Endothelial cell of umbilical vein (primary cell): ENCODE data around the gene ARHGEF11. TPM values are rescaled to one million over a fixed set of nuclear protein-coding genes. Genes with fewer than 3 reads are reported as not detected.

ENCODE experiments used
- BruUV-seq: library from RNA; stranded (reverse); fragments of 400-500 nt; replicated peaks from 2 replicates; lab custom pipeline; 2021; lab: Mats Ljungman, UMichigan
- CTCF ChIA-PET: fragments of 300-600, 350-600 bp; sonication (Branson Sonifier 250); formaldehyde crosslinking; loops from one replicate; lab custom pipeline; 2021; ENCODE audit warnings: antibody characterized with exemption, inconsistent platforms; lab: Charles Lee
- POLR2A ChIA-PET: fragments of 300-600, 350-600 bp; sonication (Branson Sonifier 250); formaldehyde crosslinking; loops from one replicate; lab custom pipeline; 2021; ENCODE audit warnings: antibody characterized with exemption, inconsistent platforms; lab: Charles Lee
- DNase-seq: peaks from one replicate; pipeline ENCODE4 v3.0.0-alpha.2; 2011; ENCODE audit warnings: low read depth, low spot score
- FAIRE-seq: peaks from 2 replicates; lab custom pipeline; 2011; peaks lifted over from hg19 to GRCh38; lab: Jason Lieb, UNC
- H2AFZ ChIP-seq: 2 replicates; pipeline ENCODE4 v1.6.0; 2012; ENCODE audit warnings: low read depth, low read length, control low read depth, inconsistent platforms
- H3K27ac ChIP-seq: 2 replicates; pipeline ENCODE4 v1.5.1; 2011; ENCODE audit warnings: low read depth, mild to moderate bottlenecking, control low read depth, low read length, moderate library complexity; ENCODE audit not compliant: insufficient read depth
- H3K27me3 ChIP-seq, 2 experiments: 2 replicates each; pipeline versions ENCODE4 v1.6.0 to v1.6.1; 2011; ENCODE audit warnings: low read length in 2 of 2, mixed read lengths in 1 of 2; ENCODE audit not compliant: control insufficient read depth in 2 of 2, insufficient read depth in 2 of 2
- H3K36me3 ChIP-seq, 2 experiments: 2 replicates in 1 of 2; 3 replicates in 1 of 2; pipeline ENCODE4 v1.5.1; 2011; ENCODE audit warnings: low read length in 2 of 2, mild to moderate bottlenecking in 1 of 2, moderate library complexity in 1 of 2; ENCODE audit not compliant: control insufficient read depth in 2 of 2, insufficient read depth in 2 of 2; ENCODE audit errors: extremely low read depth in 1 of 2
- H3K4me1 ChIP-seq: 3 replicates; pipeline ENCODE4 v1.5.1; 2011; ENCODE audit warnings: mild to moderate bottlenecking, low read length; ENCODE audit not compliant: control insufficient read depth, insufficient read depth; ENCODE audit errors: extremely low read depth
- H3K4me2 ChIP-seq: 2 replicates; pipeline ENCODE4 v1.6.1; 2011; ENCODE audit warnings: low read length, control low read depth, mixed read lengths; ENCODE audit not compliant: insufficient read depth
- H3K4me3 ChIP-seq, 3 experiments: fragments of 200-600 bp in 1 of 3; sonication (generic), shearing (Covaris generic) in 1 of 3; replicated peaks in 1 of 3; 2 replicates each; pipeline ENCODE4 v1.5.1; 2011 to 2016; ENCODE audit warnings: control low read depth in 3 of 3, low read length in 3 of 3, mild to moderate bottlenecking in 2 of 3, inconsistent platforms in 1 of 3, low read depth in 1 of 3, moderate library complexity in 1 of 3; ENCODE audit not compliant: insufficient read depth in 1 of 3
- H3K79me2 ChIP-seq: 2 replicates; pipeline ENCODE4 v1.6.0; 2012; ENCODE audit warnings: low read length, inconsistent platforms; ENCODE audit not compliant: control insufficient read depth, insufficient read depth
- H3K9ac ChIP-seq: replicated peaks from 2 replicates; pipeline ENCODE3; 2011; ENCODE audit warnings: low read length, control low read depth; ENCODE audit not compliant: insufficient read depth; ENCODE audit errors: extremely low read depth
- H3K9me1 ChIP-seq: replicated peaks from 3 replicates; pipeline ENCODE4 v1.6.0; 2011; ENCODE audit warnings: mild to moderate bottlenecking, low read length; ENCODE audit not compliant: control insufficient read depth, insufficient read depth; ENCODE audit errors: extremely low read depth
- H3K9me3 ChIP-seq: replicated peaks from 2 replicates; pipeline ENCODE4 v1.5.1; 2012; ENCODE audit warnings: low read length, inconsistent platforms; ENCODE audit not compliant: control insufficient read depth, insufficient read depth
- H4K20me1 ChIP-seq: replicated peaks from 2 replicates; pipeline ENCODE3; 2011; ENCODE audit warnings: mild to moderate bottlenecking, low read length; ENCODE audit not compliant: control insufficient read depth, insufficient read depth; ENCODE audit errors: extremely low read depth
- CTCF ChIP-seq, 2 donors: IDR thresholded peaks; 1 replicate in 1 of 2; 2 replicates in 1 of 2; pipeline ENCODE4 v1.5.1; 2011; ENCODE audit warnings: low read length in 2 of 2, mild to moderate bottlenecking in 2 of 2, moderate library complexity in 2 of 2, control low read depth in 1 of 2, inconsistent platforms in 1 of 2, low read depth in 1 of 2; ENCODE audit not compliant: insufficient read depth in 1 of 2; ENCODE audit errors: extremely low read depth in 1 of 2
- GATA2 ChIP-seq: IDR thresholded peaks from 2 replicates; pipeline ENCODE4 v1.7.0; 2011; ENCODE audit warnings: low read depth, mild to moderate bottlenecking, moderate library complexity, mixed read lengths, low read length; ENCODE audit not compliant: insufficient read length, insufficient read depth
- JUN ChIP-seq: IDR thresholded peaks from 2 replicates; pipeline ENCODE4 v1.6.1; 2011; ENCODE audit warnings: borderline replicate concordance, low read depth; ENCODE audit not compliant: insufficient read length, insufficient read depth
- MAX ChIP-seq: IDR thresholded peaks from 2 replicates; pipeline ENCODE4 v1.6.1; 2011; ENCODE audit not compliant: insufficient read depth, insufficient read length
- MYC ChIP-seq: IDR thresholded peaks from one replicate; pipeline ENCODE4 v1.6.1; 2011; ENCODE audit warnings: mild to moderate bottlenecking, low read depth, low read length
- POLR2A ChIP-seq: IDR thresholded peaks from 2 replicates; pipeline ENCODE4 v1.6.1; 2012; ENCODE audit warnings: low read depth, mild to moderate bottlenecking, control low read depth, low read length
- POLR2AphosphoS5 ChIP-seq: IDR thresholded peaks from 2 replicates; pipeline ENCODE4 v1.6.1; 2012; ENCODE audit warnings: low read depth, mild to moderate bottlenecking, control low read depth, low read length, moderate library complexity; ENCODE audit not compliant: insufficient read depth
- dilution Hi-C: fragments of 300-500 bp; cut with MboI; formaldehyde crosslinking; loops from one replicate; pipeline ENCODE4 v1.15.0; 2019; ENCODE audit warnings: low sequenced_read_pairs; ENCODE audit not compliant: extremely low pct_ligation_motif_present
- intact Hi-C: fragments of 100-400 bp; cut with micrococcal nuclease; formaldehyde crosslinking; loops from one replicate; pipeline ENCODE4 v1.10.0; 2022
- polyA plus RNA-seq, 4 experiments: library from polyadenylated mRNA; depleted of rRNA in 3 of 4; stranded (reverse) in 3 of 4; unstranded in 1 of 4; fragments of >200 nt; gene quantifications; 2 replicates each; pipeline versions ENCODE4 v1.2.1 to v1.2.3, GENCODE V29; 2011 to 2012; ENCODE audit warnings: missing spikeins in 1 of 4
- total RNA-seq: library from RNA; stranded (reverse); gene quantifications from 2 replicates; pipeline ENCODE4 v1.2.3, GENCODE V29; 2021

Gene ARHGEF11
- total and polyA plus RNA-seq, 2 donors (not counting 3 experiments of a cell fraction or from before 2014, with no cell fraction given), result 18.2 to 28.0 TPM

GRCh38 chr1:156936721-156937220 is 108.8 kb downstream of the ARHGEF11 start:
- intact Hi-C loops, result no loop called here
- ChIA-PET POLR2A (no interaction called here), CTCF (interaction anchor here (0.5 to 2.0 kb wide), 6 partner anchors 12 to 1884 kb away, joined by 3 to 4 read pairs (median 3); partner anchors contain the start of gene NTRK1)
- Histone ChIP-seq H3K4me3 (no peak overlapping the region), H2AFZ (no peak overlapping the region), H3K4me1 (no peaks in the 10 kb centered on the region), H3K9me1 (no peaks in the 10 kb centered on the region), H3K27ac (no peak overlapping the region), H3K27me3 (no peaks in the 10 kb centered on the region), H3K36me3 (peaks cover 5 to 32% of the 10 kb centered on the region in 2 experiments), H3K79me2 (no peaks in the 10 kb centered on the region), H3K4me2 (no peak overlapping the region), H3K9ac (no peak overlapping the region), H3K9me3 (no peaks in the 10 kb centered on the region), H4K20me1 (no peaks in the 10 kb centered on the region)
- no peak for FAIRE-seq
- DNase-seq, result no peak
- BruUV-seq, result no TSS peak
- dilution Hi-C loops, result no loop called here
- no peak for TF ChIP-seq GATA2

DNA sequence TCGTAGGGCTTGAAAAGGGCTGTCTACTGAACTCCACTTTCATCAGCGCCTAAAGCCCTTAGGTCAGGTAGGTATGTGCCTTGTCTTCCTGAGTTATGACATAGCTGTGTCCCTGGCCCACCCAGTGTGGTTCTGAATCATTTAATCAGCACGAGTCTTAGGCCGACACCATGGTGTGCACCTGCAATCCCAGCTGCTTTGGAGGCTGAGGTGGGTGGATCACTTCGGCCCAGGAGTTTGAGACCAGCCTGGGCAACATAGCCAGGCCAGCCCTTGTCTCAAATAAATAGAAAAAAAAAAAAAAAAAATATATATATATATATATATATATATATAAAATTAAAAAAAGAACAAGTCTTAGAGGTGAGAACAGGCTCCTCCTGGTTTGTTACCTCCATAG is 109.4 kb downstream of the ARHGEF11 start:
- Histone ChIP-seq H3K27ac (no peak overlapping the region), H3K79me2 (no peaks in the 10 kb centered on the region), H3K9me3 (no peaks in the 10 kb centered on the region), H3K27me3 (no peaks in the 10 kb centered on the region), H3K9ac (no peak overlapping the region), H3K36me3 (peaks cover 5 to 29% of the 10 kb centered on the region in 2 experiments), H2AFZ (no peak overlapping the region), H3K4me2 (no peak overlapping the region), H3K4me1 (no peaks in the 10 kb centered on the region), H4K20me1 (no peaks in the 10 kb centered on the region), H3K4me3 (no peak overlapping the region), H3K9me1 (no peaks in the 10 kb centered on the region)
- no peak for TF ChIP-seq JUN
- no peak for TF ChIP-seq POLR2A
- no peak for TF ChIP-seq MAX
- no peak for TF ChIP-seq POLR2AphosphoS5
- TF ChIP-seq CTCF (IDR thresholded peaks at IDR 0.05; ENCODE audit: extremely low read depth in 1 of 2, insufficient read depth in 1 of 2, low read depth in 1 of 2, low read length in 2 of 2), result no peak
- no peak for TF ChIP-seq GATA2
- TF ChIP-seq MYC, result no peak
- CTCF ChIA-PET, result interaction anchor here (0.5 to 0.9 kb wide), 2 partner anchors 154 to 1883 kb away, joined by 3 read pairs; no protein-coding TSS in a partner anchor
- POLR2A ChIA-PET, result no interaction called here
- BruUV-seq, result no TSS peak
- DNase-seq (no peak), FAIRE-seq (no peak)
- intact Hi-C loops, result no loop called here
- dilution Hi-C loops, result no loop called here
